Measurements from ENCODE around the gene IL17A. TPM values are rescaled to one million over a fixed set of nuclear protein-coding genes. Genes with fewer than 3 reads are reported as not detected.

IL17A gene
- total and polyA plus RNA-seq, 12 donors, result not detected

GRCh38 chr6:52146851-52147445 lies 39.2 kb upstream of the IL17A start:
- H3K4me1 ChIP-seq, result no peaks in the 10 kb centered on the region
- no peaks in the 10 kb centered on the region for H3K36me3 ChIP-seq
- no peak for ATAC-seq
- DNase-seq, result no peak
- intact Hi-C loops (cut with DNase I), result no loop called here
- TF ChIP-seq CTCF (IDR thresholded peaks at IDR 0.05), result no peak
- H3K27me3 ChIP-seq, result peaks cover 0 to 4% (median 0%) of the 10 kb centered on the region in 7 donors
- WGBS, 2 donors, result 72 to 79% methylated on average over 3 of the region's 3 CpGs
- no peaks in the 10 kb centered on the region for H3K9me3 ChIP-seq
- H3K27ac ChIP-seq, result no peak overlapping the region
- no peak overlapping the region for H3K4me3 ChIP-seq

GRCh38 chr6:52149076-52149475 lies 37.1 kb upstream of the IL17A start:
- Histone ChIP-seq H3K4me3 (no peak overlapping the region), H3K27me3 (peaks cover 0 to 12% (median 0%) of the 10 kb centered on the region in 7 donors), H3K27ac (no peak overlapping the region), H3K4me1 (no peaks in the 10 kb centered on the region), H3K36me3 (no peaks in the 10 kb centered on the region), H3K9me3 (no peaks in the 10 kb centered on the region)
- ATAC-seq (no peak), DNase-seq (no peak)
- TF ChIP-seq CTCF (IDR thresholded peaks at IDR 0.05), result no peak
- intact Hi-C loops (cut with DNase I), result no loop called here

- 89 to 93% methylated on average over 2 of the region's 2 CpGs for WGBS, 2 donors
- Histone ChIP-seq H3K4me1 (peaks cover 0 to 5% (median 0%) of the 10 kb centered on the region in 9 donors), H3K4me3 (no peak overlapping the region), H3K9me3 (no peaks in the 10 kb centered on the region), H3K27ac (no peak overlapping the region), H3K27me3 (peaks cover 0 to 8% (median 0%) of the 10 kb centered on the region in 7 donors), H3K36me3 (no peaks in the 10 kb centered on the region)
- ATAC-seq (no peak), DNase-seq (no peak)
- intact Hi-C loops (cut with DNase I), result no loop called here
- no peak for TF ChIP-seq CTCF (IDR thresholded peaks at IDR 0.05)
Observed at GRCh38 chr6:52149949-52150348, 36.2 kb upstream of the IL17A start.

GRCh38 chr6:52152070-52152423 lies 34.1 kb upstream of the IL17A start:
- Histone ChIP-seq H3K9me3 (no peaks in the 10 kb centered on the region), H3K27me3 (peaks cover 0 to 14% (median 0%) of the 10 kb centered on the region in 7 donors), H3K36me3 (no peaks in the 10 kb centered on the region), H3K4me1 (peaks cover 0 to 9% (median 0%) of the 10 kb centered on the region in 9 donors), H3K27ac (no peak overlapping the region), H3K4me3 (no peak overlapping the region)
- TF ChIP-seq CTCF (IDR thresholded peaks at IDR 0.05), result no peak
- DNase-seq (no peak), ATAC-seq (no peak)
- intact Hi-C loops (cut with DNase I), result no loop called here
